PC-9 (cell line): ENCODE results near the gene TUBA8. TPM values are rescaled to one million over a fixed set of nuclear protein-coding genes. Genes with fewer than 3 reads are reported as not detected.
"Not testable (repeated sequence)": the region's sequence is repeated elsewhere in the genome, so short reads cannot be mapped to it uniquely, and the experiment has no call there.

ENCODE experiments used
- BruUV-seq: library from RNA; stranded (reverse); fragments of 400-500 nt; replicated peaks from 2 replicates; lab custom pipeline; 2021; lab: Mats Ljungman, UMichigan
- CTCF ChIA-PET: fragments of 300-600 bp; sonication (Branson Sonifier 250); formaldehyde crosslinking; loops from one replicate; lab custom pipeline; 2022; ENCODE audit warnings: antibody characterized with exemption; lab: Charles Lee
- POLR2A ChIA-PET: fragments of 300-600 bp; sonication (Branson Sonifier 250); formaldehyde crosslinking; loops from one replicate; lab custom pipeline; 2022; ENCODE audit warnings: antibody characterized with exemption; ENCODE audit not compliant: unreplicated experiment; lab: Charles Lee
- DNase-seq, 2 experiments: peaks; one replicate each; pipeline versions ENCODE4 v3.0.0 to v3.0.0-alpha.2; 2015 to 2022; ENCODE audit warnings: mixed read lengths in 1 of 2
- H2AFZ ChIP-seq: fragments of 200-600 bp; sonication (generic); 2 replicates; pipeline ENCODE4 v1.8.1; 2017; ENCODE audit warnings: antibody characterized with exemption
- H3F3A ChIP-seq: fragments of 200-600 bp; sonication (generic); 2 replicates; pipeline ENCODE4 v1.8.1; 2017; ENCODE audit warnings: antibody characterized with exemption, mild to moderate bottlenecking, low read depth; ENCODE audit not compliant: insufficient read depth
- H3K27ac ChIP-seq: fragments of 200-600 bp; sonication (generic); 2 replicates; pipeline ENCODE4 v1.6.1; 2016; ENCODE audit warnings: mixed run types
- H3K27me3 ChIP-seq: fragments of 200-600 bp; sonication (generic); 2 replicates; pipeline ENCODE4 v1.6.1; 2016; ENCODE audit warnings: low read depth, mixed run types; ENCODE audit not compliant: insufficient read depth
- H3K36me3 ChIP-seq: fragments of 200-600 bp; sonication (generic); 2 replicates; pipeline ENCODE4 v1.6.1; 2016; ENCODE audit warnings: low read depth, mixed run types
- H3K4me1 ChIP-seq: fragments of 200-600 bp; sonication (generic); replicated peaks from 2 replicates; pipeline ENCODE4 v1.6.1; 2016; ENCODE audit warnings: mixed run types; ENCODE audit not compliant: insufficient read depth
- H3K4me2 ChIP-seq: fragments of 200-600 bp; sonication (generic); 2 replicates; pipeline ENCODE4 v1.6.1; 2017; ENCODE audit warnings: mixed run types
- H3K4me3 ChIP-seq: fragments of 200-600 bp; sonication (generic); 2 replicates; pipeline ENCODE4 v1.6.1; 2016; ENCODE audit warnings: mixed run types
- H3K79me2 ChIP-seq: fragments of 200-600 bp; sonication (generic); 2 replicates; pipeline ENCODE4 v1.6.1; 2017; ENCODE audit warnings: low read depth, mixed run types
- H3K9me2 ChIP-seq: fragments of 200-600 bp; sonication (generic); 2 replicates; pipeline ENCODE4 v1.8.1; 2017; ENCODE audit warnings: mild to moderate bottlenecking; ENCODE audit not compliant: insufficient read depth
- H3K9me3 ChIP-seq: fragments of 200-600 bp; sonication (generic); 2 replicates; pipeline ENCODE4 v1.8.1; 2016; ENCODE audit warnings: low read depth; ENCODE audit not compliant: insufficient read depth
- H4K20me1 ChIP-seq: fragments of 200-600 bp; sonication (generic); 2 replicates; pipeline ENCODE4 v1.8.1; 2017; ENCODE audit not compliant: insufficient read depth
- CTCF ChIP-seq: fragments of 200-600 bp; sonication (generic); conservative IDR thresholded peaks from 2 replicates; pipeline ENCODE4 v1.6.1; 2017; ENCODE audit warnings: mixed run types, antibody characterized with exemption, mild to moderate bottlenecking, moderate library complexity
- EZH2 ChIP-seq: fragments of 200-600 bp; sonication (generic); IDR thresholded peaks from 2 replicates; pipeline ENCODE4 v1.8.0; 2017; ENCODE audit warnings: antibody characterized with exemption, low read depth
- intact Hi-C: fragments of 100-400 bp; cut with micrococcal nuclease; formaldehyde crosslinking; loops from one replicate; pipeline ENCODE4 v1.10.0; 2022; ENCODE audit not compliant: unreplicated experiment
- total RNA-seq: library from RNA; stranded (reverse); gene quantifications from 2 replicates; pipeline ENCODE4 v1.2.3, GENCODE V29; 2021

Gene TUBA8
- total RNA-seq, 1 experiment from 2014 or later = 0.72 TPM

DNA sequence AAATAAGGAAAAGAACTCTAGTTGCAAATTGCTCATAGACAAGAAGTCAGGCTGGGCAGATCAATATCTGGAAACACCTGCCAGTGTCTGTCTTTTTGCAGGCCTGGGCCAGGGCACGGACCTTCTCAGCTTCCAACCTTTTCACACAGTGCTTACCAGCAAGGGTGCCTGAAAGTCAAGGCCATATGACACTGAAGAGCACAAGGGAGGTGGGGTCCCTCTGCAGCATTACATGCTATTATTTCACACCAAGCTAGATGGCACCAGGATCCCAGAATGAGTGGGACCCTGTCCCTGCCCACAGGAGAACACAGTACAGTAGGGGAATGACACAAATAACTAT lies 38.7 kb upstream of the TUBA8 start:
- ChIA-PET CTCF (interaction anchor here (0.7 kb wide), 1 partner anchor 80 kb away, joined by 3 read pairs; no protein-coding TSS in a partner anchor), POLR2A (no interaction called here)
- H3K4me2 ChIP-seq = no peak overlapping the region
- H3K9me3 ChIP-seq = no peaks in the 10 kb centered on the region
- TF ChIP-seq CTCF (no peak), EZH2 (no peak)
- H3K9me2 ChIP-seq = no peaks in the 10 kb centered on the region
- no peaks in the 10 kb centered on the region for H3K36me3 ChIP-seq
- H3K4me1 ChIP-seq = peaks cover 8% of the 10 kb centered on the region; the same call in 1 of the 2 replicates
- intact Hi-C loops = no loop called here
- no peak overlapping the region for H3K4me3 ChIP-seq
- BruUV-seq = no TSS peak
- H3K27me3 ChIP-seq = no peaks in the 10 kb centered on the region
- no peaks in the 10 kb centered on the region for H3F3A ChIP-seq
- DNase-seq = no peak
- H2AFZ ChIP-seq = no peak overlapping the region
- no peak overlapping the region for H3K27ac ChIP-seq
- H4K20me1 ChIP-seq = no peaks in the 10 kb centered on the region
- H3K79me2 ChIP-seq = peaks cover 5% of the 10 kb centered on the region

DNA sequence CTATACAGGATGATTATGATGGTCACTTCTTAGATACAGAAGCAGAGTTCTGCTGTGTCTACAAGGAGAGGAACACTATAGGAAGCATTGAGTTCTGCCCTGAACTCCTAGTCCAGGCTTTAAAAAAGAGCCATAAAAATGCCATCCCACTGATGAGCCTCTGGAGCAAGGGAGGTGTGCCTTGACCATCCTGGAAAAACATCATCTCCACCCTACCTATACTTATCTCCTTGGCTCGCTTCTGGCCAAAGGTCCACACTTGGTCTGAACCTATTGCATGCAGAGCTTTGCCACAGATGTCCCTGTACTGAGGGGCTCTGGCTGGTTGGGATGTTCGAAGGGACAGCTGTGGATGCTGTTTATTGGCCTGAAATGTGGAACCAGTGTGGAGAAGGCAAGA lies 37.1 kb upstream of the TUBA8 start:
- H3K4me2 ChIP-seq = no peak overlapping the region
- no peak overlapping the region for H3K4me3 ChIP-seq
- no peaks in the 10 kb centered on the region for H3K9me2 ChIP-seq
- no peaks in the 10 kb centered on the region for H3F3A ChIP-seq
- H3K36me3 ChIP-seq = no peaks in the 10 kb centered on the region
- H3K4me1 ChIP-seq = peaks cover 9% of the 10 kb centered on the region; the same call in 1 of the 2 replicates
- POLR2A ChIA-PET = no interaction called here
- H3K9me3 ChIP-seq = no peaks in the 10 kb centered on the region
- H4K20me1 ChIP-seq = no peaks in the 10 kb centered on the region
- DNase-seq = no peak
- BruUV-seq = no TSS peak
- CTCF ChIA-PET = no interaction called here
- peaks cover 16% of the 10 kb centered on the region for H3K79me2 ChIP-seq
- no peak for TF ChIP-seq CTCF
- TF ChIP-seq EZH2 = no peak
- H3K27me3 ChIP-seq = no peaks in the 10 kb centered on the region
- H3K27ac ChIP-seq = no peak overlapping the region
- H2AFZ ChIP-seq = no peak overlapping the region
- intact Hi-C loops = no loop called here

- H3K79me2 ChIP-seq = peaks cover 21% of the 10 kb centered on the region
- H3K9me3 ChIP-seq, H3K27ac ChIP-seq, BruUV-seq, DNase-seq, H4K20me1 ChIP-seq, H3K27me3 ChIP-seq, H3K9me2 ChIP-seq, H3F3A ChIP-seq, H3K4me2 ChIP-seq, H2AFZ ChIP-seq, POLR2A ChIA-PET, H3K4me3 ChIP-seq, CTCF ChIA-PET, H3K36me3 ChIP-seq, intact Hi-C loops: not testable (repeated sequence)
- H3K4me1 ChIP-seq = peaks cover 11% of the 10 kb centered on the region
Observed at GRCh38 chr22:18073927-18074326, 36.7 kb upstream of the TUBA8 start.

- Histone ChIP-seq H4K20me1 (no peaks in the 10 kb centered on the region), H3K9me3 (no peaks in the 10 kb centered on the region), H3K27ac (no peak overlapping the region), H3K4me1 (peaks cover 16% of the 10 kb centered on the region), H3F3A (no peaks in the 10 kb centered on the region), H2AFZ (no peak overlapping the region), H3K9me2 (no peaks in the 10 kb centered on the region), H3K27me3 (no peaks in the 10 kb centered on the region), H3K36me3 (no peaks in the 10 kb centered on the region), H3K4me2 (no peak overlapping the region), H3K4me3 (no peak overlapping the region), H3K79me2 (peaks cover 34% of the 10 kb centered on the region)
- TF ChIP-seq EZH2 (no peak), CTCF (no peak)
- no peak for DNase-seq
- ChIA-PET CTCF (interaction anchor here (1.2 to 2.1 kb wide), 4 partner anchors 10 to 517 kb away, joined by 3 to 17 read pairs (median 4); no protein-coding TSS in a partner anchor), POLR2A (no interaction called here)
- intact Hi-C loops = loop anchor here (5.0 kb wide), 2 partner anchors 88 to 518 kb away; no protein-coding TSS in a partner anchor
- no TSS peak for BruUV-seq
Observed at GRCh38 chr22:18075101-18075719, 35.4 kb upstream of the TUBA8 start.
